HG03378 (cell line): ENCODE data around the gene BRAF.
"Not testable (repeated sequence)": the region's sequence is repeated elsewhere in the genome, so short reads cannot be mapped to it uniquely, and the experiment has no call there.

Source experiments
- ATAC-seq: cut with Tn5 transposase; IDR thresholded peaks from one replicate; pipeline ENCODE4 v1.9.1; 2021; ENCODE audit warnings: mild to moderate bottlenecking, moderate library complexity; ENCODE audit not compliant: unreplicated experiment

The BRAF gene

GRCh38 chr7:140774371-140774770 lies 150.4 kb downstream of the BRAF start:
- no peak for ATAC-seq

- no peak for ATAC-seq
Observed at GRCh38 chr7:140773104-140773503, 151.6 kb downstream of the BRAF start.

- ATAC-seq, result no peak
Observed at GRCh38 chr7:140771826-140772225, 152.9 kb downstream of the BRAF start.

- ATAC-seq, result no peak
Observed at GRCh38 chr7:140769852-140770251, 154.9 kb downstream of the BRAF start.

GRCh38 chr7:140767418-140767817 lies 157.3 kb downstream of the BRAF start:
- no peak for ATAC-seq

GRCh38 chr7:140765441-140765840 lies 159.3 kb downstream of the BRAF start:
- ATAC-seq, result not testable (repeated sequence)

- not testable (repeated sequence) for ATAC-seq
Observed at GRCh38 chr7:140763166-140763565, 161.6 kb downstream of the BRAF start.

GRCh38 chr7:140761375-140761774 lies 163.4 kb downstream of the BRAF start:
- ATAC-seq, result not testable (repeated sequence)

- ATAC-seq, result no peak
Observed at GRCh38 chr7:140754506-140754905, 170.2 kb downstream of the BRAF start.

GRCh38 chr7:140752533-140752932 lies 172.2 kb downstream of the BRAF start:
- ATAC-seq, result no peak

GRCh38 chr7:140746751-140747150 lies 178.0 kb downstream of the BRAF start:
- ATAC-seq, result no peak

GRCh38 chr7:140745266-140746058 lies 179.3 kb downstream of the BRAF start:
- ATAC-seq, result no peak

- ATAC-seq, result no peak
Observed at GRCh38 chr7:140744005-140744404, 180.7 kb downstream of the BRAF start.

- not testable (repeated sequence) for ATAC-seq
Observed at GRCh38 chr7:140743255-140743654, 181.5 kb downstream of the BRAF start.

- no peak for ATAC-seq
Observed at GRCh38 chr7:140738280-140738679, 186.4 kb downstream of the BRAF start.

GRCh38 chr7:140734729-140735128 lies 190.0 kb downstream of the BRAF start:
- no peak for ATAC-seq

GRCh38 chr7:140734096-140734495 lies 190.6 kb downstream of the BRAF start:
- ATAC-seq, result no peak

- no peak for ATAC-seq
Observed at GRCh38 chr7:140732416-140732815, 192.3 kb downstream of the BRAF start.

- ATAC-seq, result no peak
Observed at GRCh38 chr7:140726281-140726680, 198.4 kb downstream of the BRAF start.

GRCh38 chr7:140724706-140725105 lies 200.0 kb downstream of the BRAF start:
- ATAC-seq, result no peak

GRCh38 chr7:140723574-140723973 lies 201.2 kb downstream of the BRAF start:
- ATAC-seq, result no peak

GRCh38 chr7:140723006-140723405 lies 201.7 kb downstream of the BRAF start:
- no peak for ATAC-seq

- ATAC-seq, result no peak
Observed at GRCh38 chr7:140722254-140722653, 202.5 kb downstream of the BRAF start.
